HCT116 (cell line): Measurements from ENCODE around the gene KLHL40.

Source experiments
- CTCF ChIP-seq, 3 experiments: fragments of 200-600 bp in 1 of 3; sonication (generic) in 1 of 3; IDR thresholded peaks in 2 of 3; conservative IDR thresholded peaks in 1 of 3; 2 replicates each; pipeline ENCODE4 v1.5.1; 2012 to 2017; ENCODE audit warnings: low read depth in 2 of 3, low read length in 2 of 3, antibody characterized with exemption in 1 of 3, borderline replicate concordance in 1 of 3, control low read depth in 1 of 3, mild to moderate bottlenecking in 1 of 3, mixed read lengths in 1 of 3, mixed run types in 1 of 3, moderate library complexity in 1 of 3; ENCODE audit not compliant: insufficient read depth in 1 of 3
- POLR2A ChIP-seq: IDR thresholded peaks from 2 replicates; pipeline ENCODE4 v1.7.0; 2011; ENCODE audit warnings: borderline replicate concordance; ENCODE audit not compliant: insufficient read depth, insufficient read length; ENCODE audit errors: extremely low read depth
- RAD21 ChIP-seq: IDR thresholded peaks from 2 replicates; pipeline ENCODE4 v1.6.1; 2012; ENCODE audit warnings: low read depth, mild to moderate bottlenecking
- REST ChIP-seq: IDR thresholded peaks from 2 replicates; pipeline ENCODE4 v1.6.1; 2012; ENCODE audit warnings: low read depth
- ZFX ChIP-seq: fragments of 450-650 bp; IDR thresholded peaks from 2 replicates; pipeline ENCODE4 v1.6.1; 2017

GRCh38 chr3:42655331-42655888, 29.9 kb upstream of the KLHL40 start:
- TF ChIP-seq CTCF (IDR thresholded peaks at IDR 0.05 in 2 of 3, conservative IDR thresholded peaks at IDR 0.05 in 1 of 3; ENCODE audit: borderline replicate concordance in 1 of 3, insufficient read depth in 1 of 3, low read depth in 2 of 3, low read length in 2 of 3) (no peak), POLR2A (no peak), REST (no peak), RAD21 (no peak), ZFX (no peak)
